GM12875 (cell line): ENCODE results near the gene ALPK3.

Experiments used
- H3K4me3 ChIP-seq: one replicate; pipeline ENCODE4 v1.5.1; 2011; ENCODE audit warnings: low read depth, low read length, control low read depth
- TF ChIP-seq, protein P1 (sequence below): IDR thresholded peaks from 2 replicates; pipeline ENCODE4 v1.5.1; 2011; ENCODE audit warnings: low read depth, mild to moderate bottlenecking, control low read depth, inconsistent platforms, low read length, moderate library complexity, borderline replicate concordance; ENCODE audit not compliant: insufficient read depth

ALPK3 gene

DNA sequence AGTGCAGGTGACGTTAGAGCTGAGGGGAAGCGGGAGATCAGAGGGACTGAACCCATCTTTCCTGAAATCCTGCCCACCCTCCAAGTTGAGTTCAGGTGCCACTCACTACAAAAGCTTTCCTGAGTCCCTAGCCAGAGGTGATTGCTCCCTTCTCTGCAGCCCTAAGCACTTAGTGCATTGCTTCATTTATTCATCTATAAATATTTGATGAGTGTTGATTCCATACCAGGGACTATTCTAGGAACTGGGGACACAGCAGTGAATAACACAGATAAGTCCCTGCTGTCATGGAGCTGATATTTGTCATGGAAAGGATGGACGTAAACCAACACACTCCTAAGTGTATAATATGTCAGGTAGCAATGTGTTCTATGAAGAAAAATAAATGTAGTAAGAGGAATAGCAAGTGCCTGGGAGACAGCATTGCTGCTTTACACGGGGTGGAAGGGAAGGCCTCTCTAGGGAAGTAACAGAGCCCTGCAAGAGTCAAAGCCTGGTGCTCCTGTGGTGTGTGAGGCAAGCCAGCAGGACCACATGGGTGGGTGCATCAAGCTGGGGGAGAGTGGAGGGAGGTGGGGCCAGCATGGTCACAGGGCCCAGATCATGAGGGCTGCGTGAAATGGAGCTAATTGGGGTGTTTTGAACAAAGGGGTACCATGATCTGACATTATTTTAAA is 18.6 kb downstream of the ALPK3 start:
- no peak overlapping the region for H3K4me3 ChIP-seq
- TF ChIP-seq, protein P1, sequence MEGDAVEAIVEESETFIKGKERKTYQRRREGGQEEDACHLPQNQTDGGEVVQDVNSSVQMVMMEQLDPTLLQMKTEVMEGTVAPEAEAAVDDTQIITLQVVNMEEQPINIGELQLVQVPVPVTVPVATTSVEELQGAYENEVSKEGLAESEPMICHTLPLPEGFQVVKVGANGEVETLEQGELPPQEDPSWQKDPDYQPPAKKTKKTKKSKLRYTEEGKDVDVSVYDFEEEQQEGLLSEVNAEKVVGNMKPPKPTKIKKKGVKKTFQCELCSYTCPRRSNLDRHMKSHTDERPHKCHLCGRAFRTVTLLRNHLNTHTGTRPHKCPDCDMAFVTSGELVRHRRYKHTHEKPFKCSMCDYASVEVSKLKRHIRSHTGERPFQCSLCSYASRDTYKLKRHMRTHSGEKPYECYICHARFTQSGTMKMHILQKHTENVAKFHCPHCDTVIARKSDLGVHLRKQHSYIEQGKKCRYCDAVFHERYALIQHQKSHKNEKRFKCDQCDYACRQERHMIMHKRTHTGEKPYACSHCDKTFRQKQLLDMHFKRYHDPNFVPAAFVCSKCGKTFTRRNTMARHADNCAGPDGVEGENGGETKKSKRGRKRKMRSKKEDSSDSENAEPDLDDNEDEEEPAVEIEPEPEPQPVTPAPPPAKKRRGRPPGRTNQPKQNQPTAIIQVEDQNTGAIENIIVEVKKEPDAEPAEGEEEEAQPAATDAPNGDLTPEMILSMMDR, result no peak

DNA sequence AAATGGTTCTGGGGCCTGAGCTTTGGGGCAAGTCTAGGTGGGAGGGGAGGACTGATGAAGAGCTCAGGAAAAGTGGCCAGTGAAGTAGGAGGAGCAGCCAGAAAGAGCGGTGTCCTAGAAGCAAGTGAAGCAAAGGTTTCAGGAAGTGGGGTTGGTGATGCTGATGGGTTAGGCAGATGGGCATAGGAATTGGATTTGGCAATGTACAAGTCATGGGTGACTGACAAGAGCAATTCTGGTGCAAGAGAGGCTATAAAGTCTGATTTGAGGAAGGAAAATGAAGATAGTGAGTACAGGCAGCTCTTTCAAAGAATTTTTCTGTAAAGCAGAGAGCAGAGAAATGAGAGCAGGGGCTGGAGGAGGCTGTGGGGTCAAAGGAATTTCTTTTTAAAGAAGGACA is 19.7 kb downstream of the ALPK3 start:
- TF ChIP-seq, protein P1, result no peak
- H3K4me3 ChIP-seq, result no peak overlapping the region

DNA sequence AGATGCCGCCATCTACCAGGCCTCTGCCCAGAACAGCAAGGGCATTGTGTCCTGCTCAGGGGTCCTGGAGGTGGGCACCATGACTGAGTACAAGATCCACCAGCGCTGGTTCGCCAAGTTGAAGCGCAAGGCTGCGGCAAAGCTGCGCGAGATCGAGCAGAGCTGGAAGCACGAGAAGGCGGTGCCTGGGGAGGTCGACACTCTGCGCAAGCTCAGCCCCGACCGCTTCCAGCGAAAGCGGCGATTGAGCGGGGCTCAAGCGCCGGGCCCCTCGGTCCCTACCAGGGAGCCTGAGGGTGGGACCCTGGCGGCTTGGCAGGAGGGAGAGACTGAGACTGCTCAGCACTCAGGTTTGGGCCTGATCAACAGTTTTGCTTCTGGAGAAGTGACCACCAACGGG is 22.6 kb downstream of the ALPK3 start:
- H3K4me3 ChIP-seq, result no peak overlapping the region
- TF ChIP-seq, protein P1, result no peak

DNA sequence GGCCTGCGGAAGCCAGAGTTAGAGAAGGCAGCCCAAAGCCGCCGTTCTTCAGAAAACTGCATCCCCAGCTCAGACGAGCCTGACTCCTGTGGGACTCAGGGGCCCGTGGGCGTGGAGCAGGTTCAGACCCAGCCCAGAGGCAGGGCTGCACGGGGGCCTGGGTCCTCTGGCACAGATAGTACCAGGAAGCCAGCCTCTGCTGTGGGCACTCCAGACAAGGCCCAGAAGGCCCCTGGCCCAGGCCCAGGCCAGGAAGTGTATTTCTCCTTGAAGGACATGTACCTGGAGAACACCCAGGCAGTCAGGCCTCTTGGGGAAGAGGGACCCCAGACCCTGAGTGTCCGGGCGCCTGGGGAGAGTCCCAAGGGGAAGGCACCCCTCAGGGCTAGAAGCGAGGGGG is 23.1 kb downstream of the ALPK3 start:
- TF ChIP-seq, protein P1, result no peak
- H3K4me3 ChIP-seq, result no peak overlapping the region

DNA sequence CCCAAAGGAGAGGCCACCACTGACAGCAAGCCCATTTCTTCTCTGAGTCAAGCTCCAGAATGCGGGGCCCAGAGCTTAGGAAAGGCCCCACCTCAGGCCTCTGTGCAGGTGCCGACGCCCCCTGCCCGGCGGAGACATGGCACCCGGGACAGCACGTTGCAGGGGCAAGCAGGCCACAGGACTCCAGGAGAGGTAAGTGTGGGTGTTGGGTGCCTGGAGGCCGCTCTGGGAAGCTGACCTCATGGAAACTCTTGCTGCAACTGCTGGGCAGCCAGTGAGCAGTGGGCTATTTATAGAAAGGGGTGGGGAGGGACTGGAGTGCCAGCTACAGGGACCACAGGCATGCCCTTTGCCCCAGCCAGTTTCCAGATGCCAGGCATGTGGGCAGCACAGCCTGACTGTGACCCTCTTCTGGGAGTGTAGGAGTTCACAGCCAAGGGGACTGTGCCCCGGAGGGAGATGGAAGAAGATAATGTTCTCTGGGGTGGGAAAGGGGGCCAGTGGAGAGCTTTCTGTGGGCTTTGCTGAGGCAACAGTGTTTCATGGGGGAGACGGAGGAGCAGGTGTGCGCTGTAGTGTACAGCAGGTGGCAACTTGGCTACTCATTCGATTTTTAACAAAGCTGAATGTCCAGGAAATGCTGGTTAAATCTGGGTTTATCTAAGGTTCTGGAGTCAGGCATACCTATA is 23.7 kb downstream of the ALPK3 start:
- H3K4me3 ChIP-seq, result no peak overlapping the region
- TF ChIP-seq, protein P1, result no peak

DNA sequence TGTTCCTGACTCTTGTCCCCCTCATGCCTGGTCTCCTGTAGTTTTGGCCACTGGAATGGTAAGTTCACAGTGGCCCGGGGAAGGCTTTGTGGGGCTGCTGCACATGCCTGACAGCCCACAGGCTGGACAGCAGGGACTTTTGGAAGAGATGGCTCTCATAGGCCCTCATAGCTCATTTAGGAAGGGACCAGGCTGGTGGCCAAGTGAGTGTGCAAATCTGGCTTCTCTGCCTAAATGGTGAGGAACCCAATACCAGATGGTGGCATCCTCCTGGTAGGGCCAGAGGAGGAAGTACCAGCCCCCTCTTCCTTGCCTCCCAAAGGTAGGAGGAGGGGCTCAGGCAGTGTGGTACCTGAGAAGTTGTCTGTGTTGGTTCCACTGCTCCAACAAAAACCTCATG is 25.6 kb downstream of the ALPK3 start:
- H3K4me3 ChIP-seq, result no peak overlapping the region
- TF ChIP-seq, protein P1, result no peak

DNA sequence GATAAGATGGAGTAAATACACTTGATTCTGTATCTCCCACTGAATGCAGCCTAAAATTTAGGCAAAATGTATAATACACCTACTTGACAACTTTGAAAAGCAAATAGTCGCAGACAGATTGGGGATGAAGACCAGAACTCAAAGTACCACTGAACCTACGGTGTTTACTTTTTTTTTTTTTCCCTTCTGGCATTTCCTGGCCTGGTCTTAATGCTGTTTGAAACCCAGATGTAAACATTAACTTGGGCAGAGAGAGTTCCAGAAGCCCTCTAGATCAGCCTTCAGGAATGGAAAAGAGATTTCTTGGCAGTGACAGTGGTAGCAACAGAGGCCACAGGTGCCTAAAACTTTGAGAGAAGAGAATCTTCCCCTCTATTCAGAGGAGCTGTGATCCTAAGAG is 27.8 kb downstream of the ALPK3 start:
- no peak overlapping the region for H3K4me3 ChIP-seq
- TF ChIP-seq, protein P1, result no peak
